PC-9 (cell line): ENCODE data around the gene RC3H2. TPM values are rescaled to one million over a fixed set of nuclear protein-coding genes. Genes with fewer than 3 reads are reported as not detected.
A peak's percentile ranks its signal among the peaks of the same experiment; 100 is the strongest.

Source experiments
- BruUV-seq: library from RNA; stranded (reverse); fragments of 400-500 nt; replicated peaks from 2 replicates; lab custom pipeline; 2021; lab: Mats Ljungman, UMichigan
- CTCF ChIA-PET: fragments of 300-600 bp; sonication (Branson Sonifier 250); formaldehyde crosslinking; loops from one replicate; lab custom pipeline; 2022; ENCODE audit warnings: antibody characterized with exemption; lab: Charles Lee
- POLR2A ChIA-PET: fragments of 300-600 bp; sonication (Branson Sonifier 250); formaldehyde crosslinking; loops from one replicate; lab custom pipeline; 2022; ENCODE audit warnings: antibody characterized with exemption; ENCODE audit not compliant: unreplicated experiment; lab: Charles Lee
- DNase-seq, 2 experiments: peaks; one replicate each; pipeline versions ENCODE4 v3.0.0 to v3.0.0-alpha.2; 2015 to 2022; ENCODE audit warnings: mixed read lengths in 1 of 2
- H2AFZ ChIP-seq: fragments of 200-600 bp; sonication (generic); 2 replicates; pipeline ENCODE4 v1.8.1; 2017; ENCODE audit warnings: antibody characterized with exemption
- H3F3A ChIP-seq: fragments of 200-600 bp; sonication (generic); 2 replicates; pipeline ENCODE4 v1.8.1; 2017; ENCODE audit warnings: antibody characterized with exemption, mild to moderate bottlenecking, low read depth; ENCODE audit not compliant: insufficient read depth
- H3K27ac ChIP-seq: fragments of 200-600 bp; sonication (generic); 2 replicates; pipeline ENCODE4 v1.6.1; 2016; ENCODE audit warnings: mixed run types
- H3K27me3 ChIP-seq: fragments of 200-600 bp; sonication (generic); 2 replicates; pipeline ENCODE4 v1.6.1; 2016; ENCODE audit warnings: low read depth, mixed run types; ENCODE audit not compliant: insufficient read depth
- H3K36me3 ChIP-seq: fragments of 200-600 bp; sonication (generic); 2 replicates; pipeline ENCODE4 v1.6.1; 2016; ENCODE audit warnings: low read depth, mixed run types
- H3K4me1 ChIP-seq: fragments of 200-600 bp; sonication (generic); replicated peaks from 2 replicates; pipeline ENCODE4 v1.6.1; 2016; ENCODE audit warnings: mixed run types; ENCODE audit not compliant: insufficient read depth
- H3K4me2 ChIP-seq: fragments of 200-600 bp; sonication (generic); 2 replicates; pipeline ENCODE4 v1.6.1; 2017; ENCODE audit warnings: mixed run types
- H3K4me3 ChIP-seq: fragments of 200-600 bp; sonication (generic); 2 replicates; pipeline ENCODE4 v1.6.1; 2016; ENCODE audit warnings: mixed run types
- H3K79me2 ChIP-seq: fragments of 200-600 bp; sonication (generic); 2 replicates; pipeline ENCODE4 v1.6.1; 2017; ENCODE audit warnings: low read depth, mixed run types
- H3K9me2 ChIP-seq: fragments of 200-600 bp; sonication (generic); 2 replicates; pipeline ENCODE4 v1.8.1; 2017; ENCODE audit warnings: mild to moderate bottlenecking; ENCODE audit not compliant: insufficient read depth
- H3K9me3 ChIP-seq: fragments of 200-600 bp; sonication (generic); 2 replicates; pipeline ENCODE4 v1.8.1; 2016; ENCODE audit warnings: low read depth; ENCODE audit not compliant: insufficient read depth
- H4K20me1 ChIP-seq: fragments of 200-600 bp; sonication (generic); 2 replicates; pipeline ENCODE4 v1.8.1; 2017; ENCODE audit not compliant: insufficient read depth
- CTCF ChIP-seq: fragments of 200-600 bp; sonication (generic); conservative IDR thresholded peaks from 2 replicates; pipeline ENCODE4 v1.6.1; 2017; ENCODE audit warnings: mixed run types, antibody characterized with exemption, mild to moderate bottlenecking, moderate library complexity
- EZH2 ChIP-seq: fragments of 200-600 bp; sonication (generic); IDR thresholded peaks from 2 replicates; pipeline ENCODE4 v1.8.0; 2017; ENCODE audit warnings: antibody characterized with exemption, low read depth
- intact Hi-C: fragments of 100-400 bp; cut with micrococcal nuclease; formaldehyde crosslinking; loops from one replicate; pipeline ENCODE4 v1.10.0; 2022; ENCODE audit not compliant: unreplicated experiment
- total RNA-seq: library from RNA; stranded (reverse); gene quantifications from 2 replicates; pipeline ENCODE4 v1.2.3, GENCODE V29; 2021

RC3H2 gene
- total RNA-seq, 1 experiment from 2014 or later = 58.8 TPM

GRCh38 chr9:122930541-122931225, 25.5 kb upstream of the RC3H2 start:
- no peak for DNase-seq
- Histone ChIP-seq H3K27ac (peak overlapping the region; percentile 42), H3K79me2 (peaks cover 83% of the 10 kb centered on the region), H3F3A (peaks cover 17% of the 10 kb centered on the region; the same call in 1 of the 2 replicates), H3K9me2 (no peaks in the 10 kb centered on the region), H3K36me3 (no peaks in the 10 kb centered on the region), H3K4me3 (peak overlapping the region; percentile 76), H3K9me3 (no peaks in the 10 kb centered on the region), H3K27me3 (no peaks in the 10 kb centered on the region), H3K4me1 (peaks cover 18% of the 10 kb centered on the region), H4K20me1 (0 out of 2 replicates have a peak, but pooled peaks cover 5% of the 10 kb centered on the region), H2AFZ (peak overlapping the region; percentile 73), H3K4me2 (peak overlapping the region; percentile 85)
- TSS peak; percentile 67 for BruUV-seq
- ChIA-PET POLR2A (interaction anchor here (0.6 to 1.2 kb wide), 4 partner anchors 10 to 103 kb away, joined by 4 to 22 read pairs (median 10); partner anchors contain the start of genes RABGAP1 and RC3H2), CTCF (interaction anchor here (0.6 kb wide), 1 partner anchor 386 kb away, joined by 3 read pairs; no protein-coding TSS in a partner anchor)
- intact Hi-C loops = loop anchor here (1.0 to 5.0 kb wide), 4 partner anchors 11 to 62 kb away; partner anchors contain the start of genes RABGAP1, RC3H2 and ZBTB6
- TF ChIP-seq CTCF (no peak), EZH2 (no peak)

DNA sequence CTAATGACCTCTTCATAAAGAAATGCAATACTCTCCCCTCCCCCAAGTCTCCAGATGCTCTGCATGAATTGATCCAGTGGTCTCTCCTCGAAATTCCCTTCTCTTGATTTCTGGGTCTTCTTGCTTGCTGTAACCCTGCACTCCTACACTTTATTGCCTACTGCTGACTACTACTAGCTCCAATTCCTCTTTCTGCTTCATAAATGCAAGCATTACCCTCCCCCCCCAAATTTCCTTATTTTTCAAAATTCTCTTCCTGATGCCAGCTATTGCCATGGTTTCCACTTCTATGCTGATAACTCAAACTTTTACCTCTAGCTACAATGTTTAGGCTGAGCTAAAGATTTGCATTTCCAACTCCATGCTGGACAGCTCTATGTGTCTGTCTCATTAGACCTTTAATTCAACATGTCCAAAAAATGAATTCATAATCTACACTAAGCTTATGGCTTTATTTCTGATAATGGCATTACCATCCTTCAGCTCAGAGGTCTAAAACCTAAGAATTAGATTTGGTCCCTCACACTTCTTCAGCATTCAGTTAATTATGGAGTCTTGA, 24.7 kb upstream of the RC3H2 start:
- no peak overlapping the region for H2AFZ ChIP-seq

More for the DNA sequence above, 24.7 kb upstream of the RC3H2 start:
- H3K4me2 ChIP-seq = peak overlapping the region; percentile 85
- peaks cover 17% of the 10 kb centered on the region; the same call in 1 of the 2 replicates for H3F3A ChIP-seq
- intact Hi-C loops = loop anchor here (5.0 kb wide), 1 partner anchor 62 kb away; no protein-coding TSS in a partner anchor
- no peak overlapping the region for H3K27ac ChIP-seq
- DNase-seq = no peak
- peaks cover 78% of the 10 kb centered on the region for H3K79me2 ChIP-seq
- H3K9me2 ChIP-seq = no peaks in the 10 kb centered on the region
- H3K36me3 ChIP-seq = no peaks in the 10 kb centered on the region
- CTCF ChIA-PET = no interaction called here
- POLR2A ChIA-PET = interaction anchor here (0.6 kb wide), 1 partner anchor 20 kb away, joined by 4 read pairs; no protein-coding TSS in a partner anchor
- no peaks in the 10 kb centered on the region for H3K9me3 ChIP-seq
- H4K20me1 ChIP-seq = no peaks in the 10 kb centered on the region
- no peak for TF ChIP-seq CTCF
- no peak for TF ChIP-seq EZH2
- no peaks in the 10 kb centered on the region for H3K27me3 ChIP-seq
- H3K4me3 ChIP-seq = peak overlapping the region; percentile 76; the same call in 1 of the 2 replicates
- H3K4me1 ChIP-seq = peaks cover 18% of the 10 kb centered on the region
- no TSS peak for BruUV-seq
